Loucy (cell line): ENCODE measurements around the gene BCAS3.
A peak's percentile ranks its signal among the peaks of the same experiment; 100 is the strongest.
"Not testable (repeated sequence)": the region's sequence is repeated elsewhere in the genome, so short reads cannot be mapped to it uniquely, and the experiment has no call there.

Experiments used
- H2AFZ ChIP-seq: fragments of 200-600 bp; sonication (generic); 2 replicates; pipeline ENCODE4 v1.6.0; 2016; ENCODE audit warnings: antibody characterized with exemption, mild to moderate bottlenecking, low read length, moderate library complexity
- H3F3A ChIP-seq: fragments of 200-600 bp; 2 replicates; pipeline ENCODE4 v1.6.0; 2016; ENCODE audit warnings: antibody characterized with exemption, low read depth, mild to moderate bottlenecking
- H3K27me3 ChIP-seq: fragments of 200-600 bp; sonication (generic); 2 replicates; pipeline ENCODE4 v1.6.1; 2014; ENCODE audit warnings: low read length, mild to moderate bottlenecking; ENCODE audit not compliant: insufficient read depth, poor library complexity, severe bottlenecking
- H3K36me3 ChIP-seq: fragments of 200-600 bp; sonication (generic); 2 replicates; pipeline ENCODE4 v1.6.1; 2016; ENCODE audit warnings: low read length; ENCODE audit not compliant: insufficient read depth
- H3K4me1 ChIP-seq: fragments of 200-600 bp; sonication (generic); 2 replicates; pipeline ENCODE4 v1.5.1; 2014; ENCODE audit warnings: low read length, mild to moderate bottlenecking; ENCODE audit not compliant: insufficient read depth, poor library complexity, severe bottlenecking
- H3K4me2 ChIP-seq: fragments of 200-600 bp; sonication (generic); 2 replicates; pipeline ENCODE4 v1.6.0; 2014; ENCODE audit warnings: antibody characterized with exemption, low read length, low read depth, mild to moderate bottlenecking; ENCODE audit not compliant: poor library complexity, severe bottlenecking
- H3K4me3 ChIP-seq: fragments of 200-600 bp; sonication (generic); 2 replicates; pipeline ENCODE4 v1.5.1; 2014; ENCODE audit warnings: low read length, mild to moderate bottlenecking, mixed read lengths; ENCODE audit not compliant: poor library complexity, severe bottlenecking
- H3K79me2 ChIP-seq: fragments of 200-600 bp; sonication (generic); 2 replicates; pipeline ENCODE4 v1.6.1; 2014; ENCODE audit warnings: low read length; ENCODE audit not compliant: insufficient read depth
- H3K9ac ChIP-seq: fragments of 200-600 bp; sonication (generic); 2 replicates; pipeline ENCODE4 v1.6.0; 2014; ENCODE audit warnings: mild to moderate bottlenecking, low read depth, low read length, moderate library complexity; ENCODE audit not compliant: poor library complexity, severe bottlenecking
- H3K9me2 ChIP-seq: fragments of 200-600 bp; sonication (generic); replicated peaks from 2 replicates; pipeline ENCODE4 v1.6.1; 2016; ENCODE audit warnings: low read depth, low read length, mixed read lengths
- H3K9me3 ChIP-seq: fragments of 200-600 bp; sonication (generic); 2 replicates; pipeline ENCODE4 v1.6.1; 2014; ENCODE audit warnings: mild to moderate bottlenecking, antibody characterized with exemption, low read length, low read depth; ENCODE audit not compliant: insufficient read depth
- H4K20me1 ChIP-seq: fragments of 200-600 bp; sonication (generic); 2 replicates; pipeline ENCODE4 v1.6.0; 2014; ENCODE audit warnings: antibody characterized with exemption, low read length, mild to moderate bottlenecking; ENCODE audit not compliant: insufficient read depth, poor library complexity, severe bottlenecking
- CTCF ChIP-seq: fragments of 200-600 bp; sonication (generic); conservative IDR thresholded peaks from 2 replicates; pipeline ENCODE4 v1.5.1; 2014; ENCODE audit warnings: mild to moderate bottlenecking, antibody characterized with exemption, low read length
- EZH2phosphoT487 ChIP-seq: fragments of 200-600 bp; IDR thresholded peaks from 2 replicates; pipeline ENCODE4 v1.6.1; 2018; ENCODE audit warnings: antibody characterized with exemption, mild to moderate bottlenecking, moderate library complexity, borderline replicate concordance

The BCAS3 gene

GRCh38 chr17:61144617-61145564 lies 467.2 kb downstream of the BCAS3 start:
- Histone ChIP-seq H3K79me2 (no peaks in the 10 kb centered on the region), H3K4me2 (peak overlapping the region; percentile 68), H3K27me3 (no peaks in the 10 kb centered on the region), H3K9ac (peak overlapping the region; percentile 63), H3K9me3 (no peaks in the 10 kb centered on the region), H4K20me1 (no peaks in the 10 kb centered on the region), H3K4me3 (peak overlapping the region; percentile 54), H3K4me1 (peaks cover 77% of the 10 kb centered on the region), H3F3A (peaks cover 25% of the 10 kb centered on the region), H2AFZ (peak overlapping the region; percentile 77), H3K9me2 (no peaks in the 10 kb centered on the region), H3K36me3 (no peaks in the 10 kb centered on the region)
- TF ChIP-seq EZH2phosphoT487 (no peak), CTCF (no peak)

- not testable (repeated sequence) for H3K4me3 ChIP-seq, H3K9me2 ChIP-seq, H3K79me2 ChIP-seq, H3K27me3 ChIP-seq, H3K4me2 ChIP-seq, H2AFZ ChIP-seq, H3K36me3 ChIP-seq, H3K9me3 ChIP-seq, H3K9ac ChIP-seq, H4K20me1 ChIP-seq
- peaks cover 85% of the 10 kb centered on the region for H3K4me1 ChIP-seq
- H3F3A ChIP-seq, result peaks cover 32% of the 10 kb centered on the region
Observed at GRCh38 chr17:61146833-61147232, 469.2 kb downstream of the BCAS3 start.

- TF ChIP-seq CTCF, result no peak
- no peak for TF ChIP-seq EZH2phosphoT487
- Histone ChIP-seq H3K4me1 (peaks cover 76% of the 10 kb centered on the region), H3K9ac (peak overlapping the region; percentile 39)
Observed at GRCh38 chr17:61149106-61149825, 471.6 kb downstream of the BCAS3 start.

More at GRCh38 chr17:61149106-61149825, 471.6 kb downstream of the BCAS3 start:
- no peaks in the 10 kb centered on the region for H3K27me3 ChIP-seq
- H3K4me2 ChIP-seq, result peak overlapping the region; percentile 59
- H3F3A ChIP-seq, result peaks cover 28% of the 10 kb centered on the region
- H2AFZ ChIP-seq, result no peak overlapping the region
- no peaks in the 10 kb centered on the region for H3K9me3 ChIP-seq
- H3K9me2 ChIP-seq, result no peaks in the 10 kb centered on the region
- H3K4me3 ChIP-seq, result peak overlapping the region; percentile 36
- no peaks in the 10 kb centered on the region for H3K36me3 ChIP-seq
- no peaks in the 10 kb centered on the region for H3K79me2 ChIP-seq
- H4K20me1 ChIP-seq, result no peaks in the 10 kb centered on the region
